ENCODE measurements around the gene ABCF1.

- no peak for TF ChIP-seq POLR2A (IDR thresholded peaks at IDR 0.05)
- no peak for TF ChIP-seq CTCF (IDR thresholded peaks at IDR 0.05)
These were observed 27.8 kb downstream of the ABCF1 start for GRCh38 chr6:30598912-30599624.

All from uterus (tissue), 2 donors.